KG1 (cell line): ENCODE measurements around the gene TNFSF18.

Experiments
- DNase-seq: peaks from one replicate; lab custom pipeline; 2025; lab: John Stamatoyannopoulos, UW

Gene TNFSF18

DNA sequence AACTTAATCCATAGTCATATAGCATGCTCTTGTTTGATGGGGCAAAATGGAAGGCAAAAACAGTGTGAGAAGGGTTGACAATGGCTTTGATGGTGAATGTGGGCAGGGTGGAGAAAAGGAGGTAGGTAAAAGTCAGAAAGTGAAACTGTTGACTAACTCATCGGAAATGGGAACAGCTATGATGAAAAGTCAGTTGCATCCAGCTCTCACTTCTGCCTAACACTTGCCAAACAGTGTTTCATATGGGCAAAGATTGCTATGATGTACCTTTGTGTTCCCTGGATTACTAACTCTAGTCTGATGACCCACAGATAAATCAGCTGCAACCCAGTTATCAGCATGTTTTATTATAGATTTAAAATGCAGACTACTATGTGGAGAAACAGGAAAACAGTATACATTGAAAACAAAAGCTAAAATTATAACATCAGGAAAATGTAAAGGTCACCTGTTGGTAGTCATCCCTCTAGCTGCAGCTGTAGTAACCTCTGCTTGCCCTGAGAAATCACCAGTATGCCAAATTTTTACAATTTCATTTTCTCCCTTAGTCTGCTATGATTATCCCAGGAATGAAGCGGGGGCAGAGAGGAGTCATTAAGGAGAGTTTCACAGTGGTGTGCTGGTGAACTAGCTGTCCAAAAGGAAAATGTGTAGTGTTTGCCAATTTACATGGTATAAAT is 11.7 kb downstream of the TNFSF18 start:
- no peak for DNase-seq

DNA sequence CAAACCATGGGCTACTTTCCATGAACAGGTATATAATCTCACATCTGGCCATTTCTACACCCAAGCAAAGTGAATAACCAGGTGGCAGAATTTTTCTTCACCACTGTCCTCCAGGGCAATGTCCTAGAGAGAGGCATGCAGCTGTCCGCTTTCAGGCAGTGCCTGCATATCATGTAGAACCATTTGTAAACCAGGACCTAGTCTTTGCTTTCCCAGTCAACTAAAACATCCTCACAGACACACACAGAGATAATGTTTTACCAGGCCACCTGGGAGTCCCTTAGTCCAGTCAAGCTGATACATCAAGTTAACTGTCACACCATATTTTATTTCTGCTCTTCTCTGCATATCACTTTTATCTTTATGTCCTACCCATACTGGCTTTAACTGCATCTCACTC is 26.2 kb downstream of the TNFSF18 start:
- DNase-seq: no peak

DNA sequence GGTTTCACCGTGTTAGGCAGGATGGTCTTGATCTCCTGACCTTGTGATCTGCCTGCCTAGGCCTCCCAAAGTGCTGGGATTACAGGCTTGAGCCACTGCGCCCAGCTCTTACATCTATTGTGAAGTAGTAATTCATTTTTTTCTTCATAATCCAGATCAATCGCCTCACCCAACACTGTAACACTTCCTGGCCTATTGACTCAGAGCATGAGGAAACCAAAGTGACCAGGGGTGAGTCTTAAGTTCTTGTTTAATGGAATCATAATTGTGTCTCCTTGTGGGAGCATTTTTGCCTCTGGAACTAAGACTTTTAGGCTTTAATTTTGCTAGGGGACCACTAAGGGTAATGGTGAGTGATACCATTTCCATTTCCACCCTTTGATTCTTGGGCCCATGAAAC is 27.4 kb downstream of the TNFSF18 start:
- DNase-seq: no peak

DNA sequence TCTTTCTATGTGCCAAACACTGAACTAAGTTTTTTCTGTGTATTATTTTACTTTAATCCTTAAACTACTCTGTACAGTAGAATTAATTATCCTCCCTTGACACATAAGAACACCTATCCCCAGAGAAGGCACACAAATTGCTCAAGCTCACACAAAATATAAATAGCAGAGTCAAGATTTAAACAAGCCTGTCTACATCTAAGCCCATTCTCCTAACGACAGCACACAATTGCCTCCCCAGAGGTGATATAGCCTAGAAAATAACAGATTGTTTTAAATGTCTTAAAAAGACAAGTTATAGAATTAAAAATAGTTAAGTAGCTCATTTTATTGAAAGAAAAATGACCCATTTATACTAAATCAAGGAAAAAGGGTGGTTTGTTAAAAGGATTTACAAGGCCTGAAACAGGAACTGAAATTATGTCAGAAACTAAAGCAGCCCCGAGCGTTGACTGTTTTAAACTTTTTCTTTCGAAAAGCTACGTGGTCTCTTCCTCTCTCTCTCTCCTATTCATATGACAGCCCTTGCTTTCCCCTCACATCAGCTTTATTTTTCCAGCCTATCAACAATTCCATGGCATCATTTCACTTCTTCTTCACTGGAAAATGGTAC is 30.5 kb downstream of the TNFSF18 start:
- DNase-seq: no peak

DNA sequence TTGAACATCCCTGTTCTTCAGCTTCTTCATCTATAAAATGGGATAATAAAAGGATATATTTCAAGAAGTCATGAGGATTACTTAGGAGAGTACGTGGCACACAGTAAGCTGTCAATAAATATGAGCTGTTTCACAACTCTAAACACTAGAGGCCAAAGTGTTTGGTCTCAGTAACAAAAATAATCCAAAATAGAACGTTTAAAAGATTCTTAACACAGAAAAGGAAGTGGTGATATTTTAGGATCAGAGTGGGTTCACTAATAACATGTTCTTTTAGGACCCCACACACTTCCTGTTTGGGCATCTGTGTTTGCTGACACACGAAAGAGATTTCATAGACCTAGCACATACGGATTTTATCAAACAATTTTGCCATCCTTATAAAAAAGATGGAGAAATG is 32.9 kb downstream of the TNFSF18 start:
- DNase-seq: no peak

DNA sequence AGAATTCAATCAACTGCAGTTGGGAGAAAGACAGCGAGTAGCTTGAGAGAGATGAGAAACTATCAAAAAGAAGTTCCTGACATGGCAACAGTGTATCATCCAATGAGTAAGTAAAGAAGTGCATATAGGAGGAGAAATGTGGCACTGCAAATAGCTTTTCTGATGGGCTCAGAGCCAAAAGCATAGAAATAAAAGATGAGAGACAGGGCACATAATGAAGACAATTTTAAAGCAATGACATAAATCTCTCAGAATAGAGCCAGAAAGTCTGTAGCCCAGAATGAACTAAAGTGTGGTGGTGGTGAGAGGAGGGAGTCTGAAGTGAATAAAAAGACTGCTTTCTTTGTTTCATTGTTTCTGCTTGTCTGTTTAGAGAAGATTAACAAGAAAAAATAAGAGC is 34.3 kb downstream of the TNFSF18 start:
- no peak for DNase-seq

DNA sequence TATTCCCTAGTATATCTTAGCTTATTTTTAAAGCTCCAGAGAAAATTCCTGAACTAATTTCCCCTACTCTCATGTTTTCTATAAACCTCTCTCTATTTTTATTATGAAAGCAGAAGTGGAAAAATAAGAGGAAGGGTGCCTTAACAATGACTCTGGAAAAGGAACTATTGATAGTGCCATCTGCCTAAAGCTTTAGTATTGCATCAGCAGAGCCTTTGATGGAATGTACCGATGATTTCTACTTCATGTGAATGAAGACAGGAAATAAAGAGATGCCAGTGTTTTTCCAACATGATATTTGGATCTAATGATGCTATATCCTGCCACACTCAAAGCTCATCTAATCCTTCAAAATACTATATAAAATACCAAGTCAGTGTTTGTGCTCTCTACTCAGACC is 35.1 kb downstream of the TNFSF18 start:
- DNase-seq: no peak

DNA sequence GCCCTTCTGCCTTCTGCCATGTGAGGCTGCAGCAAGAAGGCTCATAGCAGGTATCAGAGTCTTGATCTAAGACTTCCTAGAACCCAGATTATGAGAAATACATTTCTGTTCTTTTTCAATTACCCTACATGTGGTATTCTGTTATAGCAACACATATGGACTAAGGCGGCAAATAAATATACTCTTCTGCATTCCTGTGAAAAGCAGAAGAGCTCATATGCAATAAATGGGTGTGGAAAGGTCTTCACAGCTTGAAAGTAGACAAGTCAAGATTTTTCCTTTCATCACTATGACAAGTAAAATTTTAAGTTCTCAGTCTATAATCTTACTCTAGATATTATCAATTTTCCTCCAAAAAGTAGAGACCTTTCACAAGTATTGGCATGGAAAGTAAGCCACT is 36.6 kb downstream of the TNFSF18 start:
- DNase-seq: no peak

DNA sequence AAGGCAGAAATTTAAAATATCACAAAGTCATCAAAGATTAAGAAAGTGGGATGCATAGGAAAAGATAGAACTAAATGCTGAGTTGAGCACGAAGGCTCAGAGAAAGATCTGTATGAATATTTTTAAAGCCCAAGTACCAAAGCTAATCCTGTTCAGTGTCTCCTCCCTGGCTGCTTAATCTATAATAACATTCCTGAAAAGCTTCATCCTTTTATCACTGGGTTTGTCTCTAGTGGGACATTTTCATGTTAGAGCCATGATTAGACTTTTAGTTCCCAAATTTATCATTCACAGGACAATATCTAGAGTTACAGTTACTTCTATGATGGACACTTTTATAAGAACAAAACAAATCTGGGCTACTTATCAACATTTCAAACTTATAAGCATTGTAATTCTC is 38.6 kb downstream of the TNFSF18 start:
- no peak for DNase-seq

DNA sequence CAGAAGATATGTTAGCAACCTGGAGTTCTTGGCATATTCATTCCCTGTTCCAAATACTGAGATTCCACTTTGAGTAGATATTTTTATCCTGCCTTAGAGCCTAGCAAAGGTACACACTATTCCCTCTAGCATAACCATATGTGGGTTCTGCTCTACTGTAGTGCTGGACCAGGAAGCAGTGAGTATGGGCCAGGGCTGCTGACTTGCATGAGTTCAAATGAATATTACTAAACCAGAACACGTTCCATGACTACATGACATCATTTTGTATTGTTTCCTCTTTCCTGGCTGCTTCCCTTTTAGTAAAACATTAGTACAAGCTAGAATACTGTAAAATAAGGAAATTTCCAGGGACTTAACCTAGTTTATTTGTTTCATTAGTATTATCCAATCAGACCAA is 41.1 kb downstream of the TNFSF18 start:
- DNase-seq: no peak

DNA sequence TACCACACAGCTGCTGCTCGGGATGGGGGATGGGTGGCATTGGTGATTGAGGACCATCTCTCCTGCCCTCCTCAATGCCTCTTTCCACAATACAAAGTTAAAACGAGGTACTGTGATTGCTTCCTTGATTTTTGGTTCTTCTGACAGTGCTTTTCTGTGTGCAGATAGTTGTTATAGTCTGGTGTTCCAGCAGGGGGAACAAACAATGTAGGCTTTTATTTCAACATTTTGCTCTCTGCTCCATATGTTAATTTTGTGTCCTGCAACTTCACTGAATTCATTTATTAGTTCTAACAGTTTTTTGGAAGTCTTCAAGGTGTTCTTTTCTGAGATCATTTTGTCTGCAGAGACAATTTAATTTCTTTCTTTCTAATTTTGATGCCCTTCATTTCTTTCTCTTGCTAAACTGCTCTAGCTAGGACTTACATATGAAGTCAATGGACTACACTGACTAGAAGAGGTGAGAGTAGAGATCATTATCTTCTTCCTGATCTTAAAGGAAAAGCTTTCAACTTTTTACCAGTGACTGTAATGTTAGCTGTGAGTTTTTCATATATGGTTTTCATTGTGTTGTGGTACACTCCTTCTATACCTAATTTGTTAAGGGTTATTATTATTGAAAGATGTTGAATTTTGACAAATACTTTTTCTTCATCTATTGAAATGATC is 45.4 kb downstream of the TNFSF18 start:
- DNase-seq: no peak

DNA sequence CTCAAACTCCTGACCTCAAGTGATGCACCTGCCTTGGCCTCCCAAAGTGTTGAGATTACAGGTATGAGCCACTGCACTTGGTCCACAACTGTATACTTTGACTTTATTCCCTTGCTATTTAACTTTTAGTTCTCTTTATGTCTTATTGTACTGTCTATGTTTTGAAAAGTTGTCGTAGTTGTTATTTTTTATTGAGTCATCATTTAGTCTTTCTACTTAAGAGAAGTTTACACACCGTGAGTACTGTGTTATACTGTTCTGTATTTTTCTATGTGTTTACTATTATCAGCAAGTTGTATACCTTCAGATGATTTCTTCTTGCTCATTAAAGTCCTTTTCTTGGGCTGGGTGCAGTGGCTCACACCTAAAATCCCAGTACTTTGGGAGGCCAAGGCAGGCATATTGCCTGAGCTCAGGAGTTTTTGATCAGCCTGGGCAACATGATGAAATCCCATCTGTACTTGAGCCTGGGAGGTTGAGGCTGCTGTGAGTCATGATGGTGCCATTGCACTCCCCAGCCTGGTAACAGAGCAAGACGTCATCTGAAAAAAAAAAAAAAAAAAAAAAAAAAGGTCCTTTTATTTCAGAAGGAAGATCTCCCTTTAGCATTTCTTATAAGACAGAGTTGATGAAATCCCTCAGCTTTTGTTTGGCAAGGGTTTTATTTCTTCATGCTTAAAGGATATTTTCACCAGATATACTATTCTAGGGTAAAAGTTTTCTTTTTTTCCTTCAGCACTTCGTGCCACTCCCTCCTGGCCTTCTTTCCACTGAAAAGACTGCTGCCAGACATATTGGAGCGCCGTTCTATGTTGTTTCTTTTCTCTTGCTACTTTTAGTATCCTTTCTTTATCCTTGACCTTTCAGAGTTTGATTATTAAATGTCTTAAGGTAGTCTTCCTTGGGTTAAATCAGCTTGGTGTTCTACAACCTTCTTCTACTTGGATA is 47.6 kb downstream of the TNFSF18 start:
- DNase-seq: no peak

DNA sequence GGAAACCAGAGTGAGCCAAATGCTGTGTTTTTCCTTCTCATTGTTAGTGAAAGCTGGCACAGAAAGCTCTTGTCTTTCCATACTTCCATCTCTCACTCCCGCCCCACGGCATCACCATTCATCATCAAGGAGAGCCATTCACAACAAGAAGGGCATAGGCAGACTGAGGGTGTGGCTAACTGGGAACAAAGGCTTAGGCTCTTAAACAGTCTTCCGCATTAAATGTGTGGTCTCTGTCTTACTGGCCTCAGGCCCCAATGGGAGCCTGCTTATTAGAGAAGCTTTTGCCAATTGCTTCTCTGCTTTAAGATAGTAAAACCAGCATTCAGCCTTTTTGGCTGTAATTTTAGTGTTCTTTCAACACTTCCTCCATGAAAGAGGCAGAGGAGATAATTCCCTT is 51.4 kb downstream of the TNFSF18 start:
- no peak for DNase-seq

DNA sequence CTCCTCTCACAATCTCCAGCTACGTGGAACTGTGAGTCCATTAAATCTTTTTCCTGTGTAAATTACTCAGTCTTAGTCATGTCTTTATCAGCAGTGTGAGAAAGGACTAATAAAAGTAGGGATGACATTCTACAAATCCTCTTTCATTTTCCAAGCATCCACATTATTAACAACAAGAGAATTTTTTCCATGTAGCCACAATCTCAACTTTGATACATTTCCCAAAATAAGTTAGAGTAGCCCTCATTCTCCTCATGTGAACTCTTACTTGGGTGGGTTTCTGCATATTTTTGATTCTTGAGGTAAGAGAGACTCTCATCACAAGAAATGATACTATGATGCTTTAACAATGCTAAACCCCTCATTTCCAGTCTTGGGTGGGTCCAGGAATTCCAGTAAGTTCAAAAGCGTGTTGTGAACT is 52.8 kb downstream of the TNFSF18 start:
- no peak for DNase-seq

DNA sequence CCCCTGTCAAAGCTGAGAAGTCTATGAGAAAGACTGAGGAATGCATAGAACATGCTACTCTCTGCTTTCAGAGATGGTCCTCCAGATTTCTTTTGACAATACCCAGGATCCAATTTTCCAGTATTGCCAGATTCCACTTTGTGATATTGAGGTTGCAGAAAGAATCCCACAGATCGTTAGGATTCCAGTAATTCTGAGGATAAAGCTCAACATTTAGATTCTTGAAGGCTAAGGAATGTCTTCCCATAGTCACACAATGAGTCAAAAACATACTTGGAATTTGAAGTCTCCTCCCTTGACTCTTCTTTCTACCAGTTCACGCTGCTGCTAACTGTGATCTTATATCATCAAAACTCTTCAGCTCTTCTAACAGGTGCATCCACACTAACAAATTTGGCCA is 57.1 kb downstream of the TNFSF18 start:
- DNase-seq: no peak

DNA sequence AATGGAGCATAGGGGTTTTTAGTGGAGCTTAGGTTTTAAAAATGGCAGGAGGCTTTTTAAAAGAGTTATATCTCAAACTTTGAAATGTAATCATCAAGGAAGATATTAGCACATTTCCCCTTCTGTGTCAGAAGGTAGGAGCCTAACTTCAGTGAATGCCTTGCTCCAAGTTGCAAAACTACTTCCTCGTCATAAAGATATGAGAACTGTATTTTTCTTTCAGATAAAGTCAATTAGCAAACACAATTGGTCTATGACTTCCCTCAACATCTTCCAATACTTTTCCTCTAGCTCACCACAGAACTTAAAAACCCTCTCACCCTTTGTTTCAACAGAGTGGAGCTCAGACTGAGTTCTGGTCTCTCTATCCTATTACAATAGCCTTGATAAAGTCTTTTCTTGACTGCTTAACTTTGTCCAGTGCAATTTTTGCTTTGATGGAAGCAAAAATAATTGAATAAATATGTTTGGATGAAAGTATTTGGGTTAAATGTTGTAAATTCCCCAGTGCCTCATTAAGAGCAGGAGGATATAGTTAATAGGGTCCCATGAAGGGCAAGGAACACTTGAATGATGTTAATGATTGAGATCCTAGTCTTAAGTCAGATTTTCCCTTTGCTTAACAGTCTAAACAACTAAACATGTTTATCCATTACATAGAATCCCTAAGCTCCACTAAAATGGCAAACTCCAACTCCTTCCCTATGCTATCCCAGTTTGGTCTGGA is 58.9 kb downstream of the TNFSF18 start:
- no peak for DNase-seq

DNA sequence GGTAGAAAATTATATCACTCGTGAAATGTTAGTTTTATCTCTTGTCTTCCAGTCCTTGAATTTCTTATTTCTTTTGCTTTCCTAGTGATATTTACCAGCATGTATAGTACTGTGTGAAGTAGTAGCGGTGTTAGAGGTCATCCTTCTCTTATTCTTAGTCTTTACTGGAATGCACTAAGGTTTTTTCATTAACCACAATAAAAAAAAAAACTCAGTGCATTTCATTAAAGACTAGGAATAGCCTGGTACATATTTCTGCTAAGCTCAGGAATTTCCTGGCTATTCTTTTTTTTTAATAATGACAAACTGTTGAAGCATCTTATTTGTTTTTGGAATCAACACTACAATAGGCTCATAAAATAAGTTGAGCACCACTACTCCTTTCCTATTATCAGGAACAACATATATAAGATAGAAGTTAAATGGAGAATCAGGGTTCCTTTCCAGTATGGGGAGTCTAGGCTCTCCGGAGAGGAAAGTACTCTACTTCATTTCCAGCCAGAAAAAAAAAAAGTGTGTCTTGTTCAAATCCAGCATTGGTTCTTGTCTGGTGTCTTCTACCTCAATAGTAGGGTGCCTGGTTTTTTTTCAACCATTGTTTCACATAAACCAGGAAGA is 60.0 kb downstream of the TNFSF18 start:
- DNase-seq: no peak
